ENCODE results near the gene NDUFAF4. TPM values are rescaled to one million over a fixed set of nuclear protein-coding genes. Genes with fewer than 3 reads are reported as not detected.

Gene NDUFAF4
- total and polyA plus RNA-seq, 2 of the 13 experiments (the other 11 are each of a cell fraction or from before 2014, with no cell fraction given): 41.3 to 59.7 TPM

- TF ChIP-seq FOXC1 (CRISPR knock-in tag; IDR thresholded peaks at IDR 0.05; ENCODE audit: borderline replicate concordance) (peak; percentile 93), ATF4 (CRISPR knock-in tag; IDR thresholded peaks at IDR 0.05) (0 out of 4 replicates have a peak, but pooled peaks of 1 of the 2 experiments have one; percentile 17), ARNT2 (CRISPR knock-in tag; IDR thresholded peaks at IDR 0.05; ENCODE audit: low read depth) (0 out of 2 replicates have a peak, but pooled peaks have one; percentile 20), ZNF816 (CRISPR knock-in tag; IDR thresholded peaks at IDR 0.05; ENCODE audit: borderline replicate concordance) (peak; percentile 67; the same call in 1 of the 2 replicates), ZNF619 (CRISPR knock-in tag; IDR thresholded peaks at IDR 0.05) (no peak), PAX8 (CRISPR knock-in tag; IDR thresholded peaks at IDR 0.05; ENCODE audit: borderline replicate concordance) (peak; percentile 87; the same call in 1 of the 2 replicates), PHF21A (CRISPR knock-in tag; IDR thresholded peaks at IDR 0.05) (peak; percentile 76)
Measured at GRCh38 chr6:96897396-96898240, at the start of gene NDUFAF4 (continued).

- in situ Hi-C loops (cut with HindIII; ENCODE audit: extremely low pct_ligation_motif_present, low pct_unique_long_range_greater_than_20kb): no loop called here
- no peaks in the 10 kb centered on the region for H3K9me3 ChIP-seq (ENCODE audit: low read length)
- no peaks in the 10 kb centered on the region for H3K27me3 ChIP-seq (ENCODE audit: control insufficient read depth in 1 of 2, insufficient read depth in 2 of 2, low read length in 2 of 2)
- H3K36me3 ChIP-seq (replicated peaks in 1 of 2; ENCODE audit: control insufficient read depth in 1 of 2, insufficient read depth in 2 of 2, low read length in 2 of 2): no peaks in the 10 kb centered on the region
- FAIRE-seq (no peak), ATAC-seq (no peak), DNase-seq (ENCODE audit: low spot score) (no peak)
- no TSS peak for BruUV-seq (replicated peaks)
- no peak overlapping the region for H3K9ac ChIP-seq (ENCODE audit: insufficient read depth, low read depth, low read length)
- no peaks in the 10 kb centered on the region for H4K20me1 ChIP-seq (ENCODE audit: insufficient read depth, low read length)
- TF ChIP-seq THYN1 (CRISPR knock-in tag; IDR thresholded peaks at IDR 0.05; ENCODE audit: borderline replicate concordance, low read depth) (no peak), MAFF (IDR thresholded peaks at IDR 0.05; ENCODE audit: low read depth, low read length) (no peak), SP1 (IDR thresholded peaks at IDR 0.05) (no peak), SP1 (CRISPR knock-in tag; IDR thresholded peaks at IDR 0.05) (no peak), ZBTB20 (CRISPR knock-in tag; IDR thresholded peaks at IDR 0.05; ENCODE audit: borderline replicate concordance, low read depth) (no peak), ZNF44 (CRISPR knock-in tag; IDR thresholded peaks at IDR 0.05) (no peak), ZZZ3 (CRISPR knock-in tag; IDR thresholded peaks at IDR 0.05; ENCODE audit: borderline replicate concordance) (no peak), ZNF572 (CRISPR knock-in tag; IDR thresholded peaks at IDR 0.05) (no peak), FOSL2 (CRISPR knock-in tag; IDR thresholded peaks at IDR 0.05) (no peak), ZBTB7A (CRISPR knock-in tag; IDR thresholded peaks at IDR 0.05) (no peak), ZNF703 (CRISPR knock-in tag; IDR thresholded peaks at IDR 0.05; ENCODE audit: borderline replicate concordance) (no peak), ZNF235 (CRISPR knock-in tag; IDR thresholded peaks at IDR 0.05; ENCODE audit: borderline replicate concordance) (no peak), ZNF564 (CRISPR knock-in tag; IDR thresholded peaks at IDR 0.05) (no peak), ZBTB1 (CRISPR knock-in tag; IDR thresholded peaks at IDR 0.05; ENCODE audit: borderline replicate concordance) (no peak), CEBPG (CRISPR knock-in tag; IDR thresholded peaks at IDR 0.05) (no peak), ADNP (CRISPR knock-in tag; IDR thresholded peaks at IDR 0.05) (no peak), MTA3 (CRISPR knock-in tag; IDR thresholded peaks at IDR 0.05) (no peak)
- TF ChIP-seq, protein P1, sequence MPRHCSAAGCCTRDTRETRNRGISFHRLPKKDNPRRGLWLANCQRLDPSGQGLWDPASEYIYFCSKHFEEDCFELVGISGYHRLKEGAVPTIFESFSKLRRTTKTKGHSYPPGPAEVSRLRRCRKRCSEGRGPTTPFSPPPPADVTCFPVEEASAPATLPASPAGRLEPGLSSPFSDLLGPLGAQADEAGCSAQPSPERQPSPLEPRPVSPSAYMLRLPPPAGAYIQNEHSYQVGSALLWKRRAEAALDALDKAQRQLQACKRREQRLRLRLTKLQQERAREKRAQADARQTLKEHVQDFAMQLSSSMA (CRISPR knock-in tag; IDR thresholded peaks at IDR 0.05): no peak
- WGBS (ENCODE audit: low lambda C conversion rate): 11% methylated on average over 3 of the region's 3 CpGs
- H3K4me2 ChIP-seq (ENCODE audit: low read depth, low read length): no peak overlapping the region
- intact Hi-C loops (cut with micrococcal nuclease; ENCODE audit: unreplicated experiment): no loop called here
- POLR2A ChIA-PET: no interaction called here
- no peak overlapping the region for H2AFZ ChIP-seq (ENCODE audit: low read length)
- CTCF ChIA-PET (ENCODE audit: low intra/inter-chr PET ratio, low total read pairs): no interaction called here
- H3K27ac ChIP-seq (ENCODE audit: extremely low read length, insufficient read depth, low read length): no peak overlapping the region
- no peaks in the 10 kb centered on the region for H3K4me1 ChIP-seq (ENCODE audit: insufficient read depth, low read length)
- H3K79me2 ChIP-seq (ENCODE audit: insufficient read depth, low read length): no peaks in the 10 kb centered on the region
- H3K4me3 ChIP-seq (replicated peaks in 1 of 3; ENCODE audit: insufficient read depth in 1 of 3, low read depth in 2 of 3, low read length in 3 of 3): no peak overlapping the region
Measured at GRCh38 chr6:96947055-96947454, 49.4 kb upstream of the NDUFAF4 start.

Measured in HepG2 (cell line).